ENCODE results near the gene FBXO4. TPM values are rescaled to one million over a fixed set of nuclear protein-coding genes. Genes with fewer than 3 reads are reported as not detected.

FBXO4 gene
- total RNA-seq, 1 experiment from 2014 or later: 9.6 TPM

DNA sequence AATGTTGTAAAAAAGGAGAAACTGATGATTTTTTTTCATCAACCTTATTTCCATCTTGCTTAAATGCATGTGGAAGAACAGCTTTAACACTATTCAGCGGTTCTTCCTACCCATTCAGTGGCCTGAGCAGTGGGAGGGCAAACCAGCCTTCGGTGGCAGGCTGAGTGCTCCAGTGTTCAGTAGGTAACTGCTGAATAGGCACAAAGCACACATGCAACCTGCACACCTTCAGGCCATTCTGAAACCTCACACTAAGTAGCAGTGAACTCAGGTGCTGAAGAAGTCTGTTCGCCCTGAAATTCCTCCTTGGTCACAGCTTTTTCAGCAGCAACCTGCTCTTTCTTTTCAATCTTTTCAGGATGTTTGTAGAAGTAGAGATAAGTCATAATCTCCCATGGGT is 26.1 kb downstream of the FBXO4 start:
- DNase-seq (ENCODE audit: low spot score): no peak
- H3K27me3 ChIP-seq (replicated peaks; ENCODE audit: insufficient read depth, low read depth, low read length, poor library complexity): no peaks in the 10 kb centered on the region

DNA sequence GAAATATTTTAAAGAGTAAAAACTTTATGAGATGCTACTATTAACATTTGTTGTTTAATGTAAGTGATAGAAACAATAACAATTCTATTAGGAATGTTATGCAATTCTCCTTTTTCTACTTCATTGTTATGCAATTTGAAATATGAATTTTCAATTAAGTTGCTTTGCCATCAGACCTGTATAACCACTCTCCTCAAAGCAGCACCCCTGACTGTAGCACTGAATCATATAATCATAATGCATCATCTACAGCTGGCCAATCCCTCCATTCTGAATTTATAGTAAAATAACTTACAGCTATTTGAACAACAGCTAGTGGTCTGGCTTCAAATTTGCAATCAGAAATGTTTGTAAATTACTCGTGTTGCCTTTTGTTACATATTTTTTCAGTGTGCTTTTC is 29.2 kb downstream of the FBXO4 start:
- intact Hi-C loops (cut with micrococcal nuclease; ENCODE audit: unreplicated experiment): no loop called here
- H3K36me3 ChIP-seq (ENCODE audit: insufficient read depth, low read length, poor library complexity, severe bottlenecking): no peaks in the 10 kb centered on the region
- no peaks in the 10 kb centered on the region for H3K4me1 ChIP-seq (ENCODE audit: insufficient read depth, low read length, poor library complexity, severe bottlenecking)
- DNase-seq (ENCODE audit: low spot score): no peak
- ChIA-PET CTCF (no interaction called here), POLR2A (ENCODE audit: low non-redundant PET) (no interaction called here)
- no peaks in the 10 kb centered on the region for H3K9me3 ChIP-seq (ENCODE audit: low read depth, low read length, poor library complexity, severe bottlenecking)
- no peak overlapping the region for H3K4me3 ChIP-seq (ENCODE audit: low read depth, low read length, poor library complexity, severe bottlenecking)
- H3K27ac ChIP-seq (ENCODE audit: low read depth, low read length, poor library complexity, severe bottlenecking): no peak overlapping the region
- BruUV-seq (replicated peaks): no TSS peak
- H3K27me3 ChIP-seq (replicated peaks; ENCODE audit: insufficient read depth, low read depth, low read length, poor library complexity): no peaks in the 10 kb centered on the region
- TF ChIP-seq, protein P1, sequence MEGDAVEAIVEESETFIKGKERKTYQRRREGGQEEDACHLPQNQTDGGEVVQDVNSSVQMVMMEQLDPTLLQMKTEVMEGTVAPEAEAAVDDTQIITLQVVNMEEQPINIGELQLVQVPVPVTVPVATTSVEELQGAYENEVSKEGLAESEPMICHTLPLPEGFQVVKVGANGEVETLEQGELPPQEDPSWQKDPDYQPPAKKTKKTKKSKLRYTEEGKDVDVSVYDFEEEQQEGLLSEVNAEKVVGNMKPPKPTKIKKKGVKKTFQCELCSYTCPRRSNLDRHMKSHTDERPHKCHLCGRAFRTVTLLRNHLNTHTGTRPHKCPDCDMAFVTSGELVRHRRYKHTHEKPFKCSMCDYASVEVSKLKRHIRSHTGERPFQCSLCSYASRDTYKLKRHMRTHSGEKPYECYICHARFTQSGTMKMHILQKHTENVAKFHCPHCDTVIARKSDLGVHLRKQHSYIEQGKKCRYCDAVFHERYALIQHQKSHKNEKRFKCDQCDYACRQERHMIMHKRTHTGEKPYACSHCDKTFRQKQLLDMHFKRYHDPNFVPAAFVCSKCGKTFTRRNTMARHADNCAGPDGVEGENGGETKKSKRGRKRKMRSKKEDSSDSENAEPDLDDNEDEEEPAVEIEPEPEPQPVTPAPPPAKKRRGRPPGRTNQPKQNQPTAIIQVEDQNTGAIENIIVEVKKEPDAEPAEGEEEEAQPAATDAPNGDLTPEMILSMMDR (conservative IDR thresholded peaks at IDR 0.05; ENCODE audit: low read depth, low read length): no peak
- no peak for TF ChIP-seq EZH2 (IDR thresholded peaks at IDR 0.05; ENCODE audit: borderline replicate concordance, low read depth, low read length, poor library complexity, severe bottlenecking)

More for the DNA sequence above, 26.1 kb downstream of the FBXO4 start:
- no TSS peak for BruUV-seq (replicated peaks)
- Histone ChIP-seq H3K9me3 (ENCODE audit: low read depth, low read length, poor library complexity, severe bottlenecking) (no peaks in the 10 kb centered on the region), H3K36me3 (ENCODE audit: insufficient read depth, low read length, poor library complexity, severe bottlenecking) (no peaks in the 10 kb centered on the region), H3K4me1 (ENCODE audit: insufficient read depth, low read length, poor library complexity, severe bottlenecking) (no peaks in the 10 kb centered on the region), H3K4me3 (ENCODE audit: low read depth, low read length, poor library complexity, severe bottlenecking) (no peak overlapping the region), H3K27ac (ENCODE audit: low read depth, low read length, poor library complexity, severe bottlenecking) (no peak overlapping the region)
- ChIA-PET CTCF (interaction anchor here (0.6 kb wide), 1 partner anchor 73 kb away, joined by 3 read pairs; no protein-coding TSS in a partner anchor), POLR2A (ENCODE audit: low non-redundant PET) (no interaction called here)
- intact Hi-C loops (cut with micrococcal nuclease; ENCODE audit: unreplicated experiment): no loop called here
- TF ChIP-seq, protein P1 (conservative IDR thresholded peaks at IDR 0.05; ENCODE audit: low read depth, low read length): no peak
- no peak for TF ChIP-seq EZH2 (IDR thresholded peaks at IDR 0.05; ENCODE audit: borderline replicate concordance, low read depth, low read length, poor library complexity, severe bottlenecking)

- H3K36me3 ChIP-seq (ENCODE audit: insufficient read depth, low read length, poor library complexity, severe bottlenecking): no peaks in the 10 kb centered on the region
- POLR2A ChIA-PET (ENCODE audit: low non-redundant PET): no interaction called here
- intact Hi-C loops (cut with micrococcal nuclease; ENCODE audit: unreplicated experiment): no loop called here
- BruUV-seq (replicated peaks): no TSS peak
- peaks cover 5% of the 10 kb centered on the region for H3K9me3 ChIP-seq (ENCODE audit: low read depth, low read length, poor library complexity, severe bottlenecking)
- no peak overlapping the region for H3K27ac ChIP-seq (ENCODE audit: low read depth, low read length, poor library complexity, severe bottlenecking)
- H3K4me3 ChIP-seq (ENCODE audit: low read depth, low read length, poor library complexity, severe bottlenecking): no peak overlapping the region
- H3K4me1 ChIP-seq (ENCODE audit: insufficient read depth, low read length, poor library complexity, severe bottlenecking): no peaks in the 10 kb centered on the region
- no peaks in the 10 kb centered on the region for H3K27me3 ChIP-seq (replicated peaks; ENCODE audit: insufficient read depth, low read depth, low read length, poor library complexity)
- CTCF ChIA-PET: no interaction called here
- TF ChIP-seq EZH2 (IDR thresholded peaks at IDR 0.05; ENCODE audit: borderline replicate concordance, low read depth, low read length, poor library complexity, severe bottlenecking): no peak
- TF ChIP-seq, protein P1 (conservative IDR thresholded peaks at IDR 0.05; ENCODE audit: low read depth, low read length): no peak
- no peak for DNase-seq (ENCODE audit: low spot score)
Measured at GRCh38 chr5:41955432-41956024, 30.4 kb downstream of the FBXO4 start.
